Activated T-helper 1 cell treated with Interleukin-2 at 50 U/mL for 16 hours (primary cell): ENCODE data around the gene ABCC8.

Experiments used
- DNase-seq: peaks from one replicate; pipeline ENCODE4 v3.0.0-alpha.2; 2020; ENCODE audit warnings: low read depth

The ABCC8 gene

DNA sequence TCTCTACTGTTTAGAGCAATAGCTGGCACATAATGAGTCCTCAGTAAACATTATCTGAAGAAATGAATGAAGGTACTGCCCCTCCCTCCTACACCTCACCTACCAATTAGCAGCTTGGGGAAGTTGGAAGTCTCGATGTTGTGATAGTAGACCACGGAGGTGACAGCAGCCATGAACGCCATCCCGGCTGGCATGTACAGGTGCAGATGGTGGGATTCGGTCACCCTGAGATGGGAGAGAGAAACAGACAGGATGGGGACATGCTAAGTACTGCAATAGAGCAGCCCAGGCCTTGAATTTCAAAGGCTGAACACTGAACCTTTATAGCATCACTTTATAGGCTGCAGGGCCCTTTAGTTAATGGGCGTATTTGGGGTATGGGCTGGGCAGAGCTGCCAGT, 6.6 kb downstream of the ABCC8 start:
- no peak for DNase-seq

DNA sequence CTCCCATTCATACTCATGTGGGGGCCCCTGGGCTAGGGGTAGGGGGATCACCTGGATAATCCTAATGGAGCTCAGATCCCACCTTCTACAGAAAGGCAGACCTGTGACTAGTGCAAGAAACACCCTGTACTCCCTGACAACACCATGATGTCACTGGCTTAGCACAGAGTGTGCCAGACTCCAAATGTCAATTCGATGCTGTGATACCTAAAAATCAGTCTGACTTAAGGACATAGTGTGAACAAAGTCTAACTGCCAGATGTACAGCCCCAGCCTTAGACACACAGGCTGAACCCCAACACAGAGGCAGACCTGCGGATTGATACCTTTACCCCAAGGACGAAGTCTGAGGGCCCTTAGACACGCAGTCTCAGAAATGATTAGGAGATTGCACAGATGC, 8.5 kb downstream of the ABCC8 start:
- DNase-seq = no peak

- DNase-seq = no peak
Observed at GRCh38 chr11:17463546-17464174, 13.0 kb downstream of the ABCC8 start.

DNA sequence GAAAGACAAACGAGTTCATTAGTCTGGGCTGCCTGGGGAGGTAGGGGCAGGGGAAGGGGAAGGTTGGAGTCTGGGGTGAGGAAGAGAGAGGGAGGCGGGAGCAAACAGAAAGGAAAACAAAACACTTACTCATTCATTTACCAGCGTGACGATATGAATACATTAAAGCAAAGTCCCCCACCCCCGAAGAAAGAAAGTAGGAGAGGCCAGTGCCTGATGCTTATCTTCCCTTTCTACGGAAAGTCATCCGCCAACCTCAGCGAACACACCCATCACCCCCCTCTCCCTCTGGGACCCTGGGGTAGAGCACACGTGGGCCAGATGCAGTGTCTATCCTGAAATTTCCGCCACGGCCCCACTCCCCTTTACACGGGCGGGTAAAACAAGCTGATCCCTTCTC, 13.7 kb downstream of the ABCC8 start:
- no peak for DNase-seq

- DNase-seq = no peak
Observed at GRCh38 chr11:17460406-17460805, 16.2 kb downstream of the ABCC8 start.

DNA sequence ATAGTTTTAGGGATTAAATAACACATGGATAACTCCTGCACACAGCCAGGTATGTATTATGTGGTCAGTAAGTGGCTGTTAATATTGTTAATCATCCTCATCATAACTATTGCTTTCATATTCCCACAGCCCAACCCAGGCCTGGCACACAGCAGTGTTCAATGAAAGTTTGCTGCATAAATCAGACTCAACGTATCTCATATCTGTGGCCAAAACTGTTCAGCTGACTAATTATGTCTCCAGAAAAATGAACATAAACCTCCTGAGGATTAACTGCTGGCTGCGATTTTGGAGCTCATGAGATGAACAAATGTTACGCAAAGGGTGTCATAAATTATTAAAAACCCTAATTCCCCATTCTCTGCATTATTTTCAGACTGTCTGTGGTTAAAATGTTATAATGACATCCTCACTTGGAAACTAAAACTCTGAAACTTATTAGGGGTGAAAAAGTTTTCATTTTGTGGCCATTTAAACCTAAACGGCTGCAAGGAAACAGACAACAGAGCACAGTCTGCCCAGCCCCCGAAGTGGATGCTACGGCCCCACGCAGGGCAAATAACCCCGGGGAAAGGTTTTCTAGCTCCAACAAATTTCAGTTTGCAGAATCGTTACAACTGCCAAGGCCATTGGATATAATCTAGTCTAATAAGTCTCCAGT, 17.3 kb downstream of the ABCC8 start:
- no peak for DNase-seq

- no peak for DNase-seq
Observed at GRCh38 chr11:17458268-17458667, 18.4 kb downstream of the ABCC8 start.

- no peak for DNase-seq
Observed at GRCh38 chr11:17457396-17458173, 19.1 kb downstream of the ABCC8 start.

GRCh38 chr11:17452668-17453067, 24.0 kb downstream of the ABCC8 start:
- no peak for DNase-seq

GRCh38 chr11:17449158-17449557, 27.5 kb downstream of the ABCC8 start:
- no peak for DNase-seq

GRCh38 chr11:17446482-17446881, 30.2 kb downstream of the ABCC8 start:
- no peak for DNase-seq

- no peak for DNase-seq
Observed at GRCh38 chr11:17445240-17445795, 31.3 kb downstream of the ABCC8 start.

- DNase-seq = no peak
Observed at GRCh38 chr11:17443926-17444690, 32.5 kb downstream of the ABCC8 start.

DNA sequence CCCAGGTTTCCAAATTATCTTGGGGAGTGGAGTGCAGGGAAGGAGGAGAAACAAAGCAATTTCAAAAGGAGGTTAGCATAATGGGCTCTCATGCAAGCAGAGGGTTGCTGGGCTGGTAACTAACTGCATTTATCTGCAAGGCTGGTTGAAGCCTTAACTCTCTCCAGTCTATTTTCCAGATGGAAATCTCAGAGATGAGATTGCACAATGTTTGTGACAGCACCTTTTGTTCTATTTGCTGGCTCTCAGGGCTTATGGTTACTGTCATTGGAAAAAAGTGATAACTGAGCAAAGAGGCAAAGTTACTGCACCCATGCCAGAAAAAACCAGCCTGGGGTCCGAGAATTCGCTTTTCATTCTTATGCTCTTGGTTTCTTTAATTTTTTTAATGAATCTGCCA, 33.2 kb downstream of the ABCC8 start:
- DNase-seq = no peak

DNA sequence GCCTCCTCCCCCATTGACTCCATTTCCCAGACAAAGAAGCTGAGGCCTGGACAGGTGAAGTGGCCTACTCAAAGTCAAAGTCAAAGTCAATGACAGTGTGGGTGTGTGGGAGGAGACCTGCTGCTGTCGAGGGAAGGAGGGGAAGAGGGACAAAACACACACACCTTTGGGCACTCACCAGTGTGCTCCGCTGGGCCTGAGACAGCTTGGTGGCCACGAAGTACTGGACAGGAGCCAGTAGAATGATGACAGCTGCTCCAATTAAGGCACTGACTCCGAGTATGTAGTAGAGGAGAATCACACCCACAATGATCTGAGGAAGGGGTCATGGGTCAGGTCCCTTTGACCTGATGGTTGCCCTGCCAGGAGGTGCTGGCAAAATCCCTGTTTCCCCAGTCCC, 33.6 kb downstream of the ABCC8 start:
- no peak for DNase-seq

GRCh38 chr11:17439316-17439782, 37.3 kb downstream of the ABCC8 start:
- DNase-seq = no peak

- no peak for DNase-seq
Observed at GRCh38 chr11:17437366-17437765, 39.3 kb downstream of the ABCC8 start.

- DNase-seq = no peak
Observed at GRCh38 chr11:17434108-17434507, 42.5 kb downstream of the ABCC8 start.

- no peak for DNase-seq
Observed at GRCh38 chr11:17432002-17432401, 44.6 kb downstream of the ABCC8 start.

DNA sequence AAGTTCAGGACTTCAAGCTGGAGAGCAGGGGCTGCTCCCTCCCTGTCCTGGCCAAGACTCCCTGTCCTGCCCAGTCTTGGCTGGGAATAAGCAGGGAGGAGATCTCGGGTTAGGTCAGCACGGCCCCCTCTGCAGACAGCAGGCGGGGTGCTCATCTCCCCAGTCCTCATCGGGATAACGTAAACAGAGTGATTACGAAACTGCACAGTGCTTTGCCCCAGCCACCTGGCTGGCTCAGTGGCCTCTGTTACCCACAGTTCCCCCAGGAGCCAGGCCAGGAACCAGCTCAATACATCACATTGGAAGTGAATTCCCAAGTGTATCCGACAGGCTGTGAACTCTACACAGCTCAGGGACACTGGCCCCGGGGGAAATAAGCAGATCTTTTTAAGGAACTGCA, 45.5 kb downstream of the ABCC8 start:
- DNase-seq = no peak

GRCh38 chr11:17430616-17431015, 46.0 kb downstream of the ABCC8 start:
- DNase-seq = no peak

- DNase-seq = no peak
Observed at GRCh38 chr11:17428925-17429324, 47.7 kb downstream of the ABCC8 start.
